Left ventricle myocardium inferior (tissue), 1 donor: ENCODE measurements around the gene FUZ. TPM values are rescaled to one million over a fixed set of nuclear protein-coding genes. Genes with fewer than 3 reads are reported as not detected.

Source experiments
- DNase-seq: peaks from one replicate; pipeline ENCODE4 v3.0.0-alpha.2; 2020
- H3K27ac ChIP-seq: fragments of 200-600 bp; replicated peaks from 2 replicates; pipeline ENCODE4 v1.8.0; 2021
- H3K27me3 ChIP-seq: fragments of 200-600 bp; 2 replicates; pipeline ENCODE4 v1.8.0; 2021; ENCODE audit warnings: low read depth
- H3K36me3 ChIP-seq: fragments of 200-600 bp; 2 replicates; pipeline ENCODE4 v1.8.0; 2021
- H3K4me1 ChIP-seq: fragments of 200-600 bp; 2 replicates; pipeline ENCODE4 v1.8.0; 2021
- H3K4me3 ChIP-seq: fragments of 200-600 bp; 2 replicates; pipeline ENCODE4 v1.8.0; 2021; ENCODE audit warnings: mild to moderate bottlenecking, moderate library complexity
- H3K9me3 ChIP-seq: fragments of 200-600 bp; replicated peaks from 2 replicates; pipeline ENCODE4 v1.8.0; 2021
- intact Hi-C: fragments of 100-400 bp; cut with micrococcal nuclease; formaldehyde crosslinking; loops from one replicate; pipeline ENCODE4 v1.11.0; 2022
- total RNA-seq: library from RNA; stranded (reverse); fragmentation: NEBNext Ultra II Directional; extraction: Animal tissue kit (Norgen Biotek cat#: 25700); gene quantifications from one replicate; pipeline ENCODE4 v1.2.1, GENCODE V29; 2021
- TF ChIP-seq, protein P1 (sequence below): fragments of 200-600 bp; IDR thresholded peaks from 2 replicates; pipeline ENCODE4 v1.8.0; 2021; ENCODE audit warnings: antibody characterized with exemption, mild to moderate bottlenecking, borderline replicate concordance
- donor health status: DM: no; HTN: yes; CAD: no; lungs with severe emphysema.

The FUZ gene
- total RNA-seq, 1 donor from 2014 or later: 18.3 TPM

- intact Hi-C loops: loop anchor here (5.0 kb wide), 1 partner anchor 49 kb away; the partner anchor contains the start of gene PNKP
- H3K27me3 ChIP-seq: no peaks in the 10 kb centered on the region
- H3K36me3 ChIP-seq: peaks cover 5% of the 10 kb centered on the region
- peak within 1 kb of the TSS; percentile 92 for H3K27ac ChIP-seq
- no peaks in the 10 kb centered on the region for H3K9me3 ChIP-seq
- TF ChIP-seq, protein P1, sequence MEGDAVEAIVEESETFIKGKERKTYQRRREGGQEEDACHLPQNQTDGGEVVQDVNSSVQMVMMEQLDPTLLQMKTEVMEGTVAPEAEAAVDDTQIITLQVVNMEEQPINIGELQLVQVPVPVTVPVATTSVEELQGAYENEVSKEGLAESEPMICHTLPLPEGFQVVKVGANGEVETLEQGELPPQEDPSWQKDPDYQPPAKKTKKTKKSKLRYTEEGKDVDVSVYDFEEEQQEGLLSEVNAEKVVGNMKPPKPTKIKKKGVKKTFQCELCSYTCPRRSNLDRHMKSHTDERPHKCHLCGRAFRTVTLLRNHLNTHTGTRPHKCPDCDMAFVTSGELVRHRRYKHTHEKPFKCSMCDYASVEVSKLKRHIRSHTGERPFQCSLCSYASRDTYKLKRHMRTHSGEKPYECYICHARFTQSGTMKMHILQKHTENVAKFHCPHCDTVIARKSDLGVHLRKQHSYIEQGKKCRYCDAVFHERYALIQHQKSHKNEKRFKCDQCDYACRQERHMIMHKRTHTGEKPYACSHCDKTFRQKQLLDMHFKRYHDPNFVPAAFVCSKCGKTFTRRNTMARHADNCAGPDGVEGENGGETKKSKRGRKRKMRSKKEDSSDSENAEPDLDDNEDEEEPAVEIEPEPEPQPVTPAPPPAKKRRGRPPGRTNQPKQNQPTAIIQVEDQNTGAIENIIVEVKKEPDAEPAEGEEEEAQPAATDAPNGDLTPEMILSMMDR: peak; percentile 66
- H3K4me3 ChIP-seq: peak within 1 kb of the TSS; percentile 86
- peak; percentile 86 for DNase-seq
- H3K4me1 ChIP-seq: peaks cover 53% of the 10 kb centered on the region
Observed at GRCh38 chr19:49817964-49818648, 5.0 kb upstream of the FUZ start, which contains the start of gene MED25. MED25 (plus strand) TSS chr19:49818289; CDS start chr19:49818342, 53 bp downstream.

- Histone ChIP-seq H3K9me3 (no peaks in the 10 kb centered on the region), H3K27ac (peak overlapping the region; percentile 92), H3K4me1 (peaks cover 63% of the 10 kb centered on the region), H3K36me3 (no peaks in the 10 kb centered on the region), H3K4me3 (peak overlapping the region; percentile 86), H3K27me3 (no peaks in the 10 kb centered on the region)
- intact Hi-C loops: loop anchor here (5.0 kb wide), 1 partner anchor 51 kb away; the partner anchor contains the start of gene PNKP
- DNase-seq: no peak
- TF ChIP-seq, protein P1: no peak
Observed at GRCh38 chr19:49816590-49816989, 3.5 kb upstream of the FUZ start.

GRCh38 chr19:49814010-49814409, 918 bp upstream of the FUZ start:
- H3K27ac ChIP-seq: peak overlapping the region; percentile 96
- no peaks in the 10 kb centered on the region for H3K27me3 ChIP-seq
- H3K36me3 ChIP-seq: no peaks in the 10 kb centered on the region
- no peak for DNase-seq
- intact Hi-C loops: no loop called here
- H3K4me1 ChIP-seq: peaks cover 57% of the 10 kb centered on the region
- H3K9me3 ChIP-seq: no peaks in the 10 kb centered on the region
- H3K4me3 ChIP-seq: peak overlapping the region; percentile 81
- TF ChIP-seq, protein P1: no peak

DNA sequence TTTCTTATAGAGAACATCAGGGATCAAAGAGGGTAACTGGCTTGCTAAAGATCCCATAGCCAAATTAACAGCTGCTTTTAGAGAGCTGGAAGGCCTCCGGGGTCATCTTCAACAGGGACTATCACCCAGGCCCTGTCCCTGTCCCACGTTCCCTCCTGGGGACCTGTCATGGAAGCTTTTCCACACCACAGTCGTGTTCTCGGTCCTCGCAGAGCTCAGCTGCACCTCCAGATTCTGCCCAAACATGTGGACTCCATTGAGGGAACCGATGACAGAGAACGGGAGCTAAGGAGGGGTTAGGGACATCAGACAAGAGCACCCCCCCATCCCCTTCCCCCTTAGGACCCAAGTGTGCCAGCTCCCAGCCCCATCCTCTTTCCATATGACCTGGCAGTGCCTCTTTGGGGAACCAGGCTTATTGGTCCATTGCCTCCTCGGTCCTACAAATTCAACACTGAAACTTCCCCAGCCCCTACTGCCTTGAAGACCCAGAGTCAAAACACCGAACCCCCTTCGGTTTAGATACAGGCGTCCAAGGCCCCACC, 568 bp downstream of the FUZ start:
- Histone ChIP-seq H3K27ac (peak overlapping the region; percentile 96), H3K9me3 (no peaks in the 10 kb centered on the region), H3K4me1 (peaks cover 53% of the 10 kb centered on the region), H3K27me3 (no peaks in the 10 kb centered on the region), H3K4me3 (peak overlapping the region; percentile 81), H3K36me3 (peaks cover 1% of the 10 kb centered on the region)
- DNase-seq: no peak
- TF ChIP-seq, protein P1: no peak
- intact Hi-C loops: no loop called here

DNA sequence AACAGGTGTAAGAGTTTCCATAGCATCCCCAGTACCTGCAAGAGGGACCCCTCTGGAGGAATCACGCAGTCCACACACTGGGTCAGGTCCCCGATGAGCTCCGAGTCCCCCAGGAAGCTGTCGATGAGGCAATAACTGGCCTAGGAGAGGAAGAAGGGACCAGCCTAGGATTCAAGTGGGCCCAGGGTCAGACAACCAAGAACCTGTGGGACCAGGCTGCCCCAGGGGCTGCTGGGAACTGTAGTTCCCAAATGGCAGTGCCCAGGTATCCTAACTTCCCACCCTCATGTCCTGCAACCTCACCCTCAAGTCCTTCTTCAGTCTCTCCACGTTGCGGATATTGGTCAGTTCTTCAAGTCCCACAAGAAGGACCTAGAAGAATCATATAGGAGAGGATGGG, 1.8 kb downstream of the FUZ start:
- peaks cover 12% of the 10 kb centered on the region for H3K36me3 ChIP-seq
- no peaks in the 10 kb centered on the region for H3K27me3 ChIP-seq
- intact Hi-C loops: no loop called here
- no peak for DNase-seq
- no peak overlapping the region for H3K27ac ChIP-seq
- H3K4me1 ChIP-seq: peaks cover 45% of the 10 kb centered on the region
- no peak overlapping the region for H3K4me3 ChIP-seq
- H3K9me3 ChIP-seq: no peaks in the 10 kb centered on the region
- TF ChIP-seq, protein P1: no peak
